NT2/D1 (cell line): ENCODE measurements around the gene PFDN4.

ENCODE experiments used
- SUZ12 ChIP-seq: IDR thresholded peaks from 2 replicates; pipeline ENCODE4 v1.6.1; 2011; ENCODE audit not compliant: insufficient read length, insufficient read depth; ENCODE audit errors: extremely low read depth
- YY1 ChIP-seq: IDR thresholded peaks from 2 replicates; pipeline ENCODE4 v1.6.1; 2011; ENCODE audit not compliant: insufficient read length, insufficient read depth
- ZNF274 ChIP-seq: IDR thresholded peaks from 2 replicates; pipeline ENCODE4 v1.6.1; 2011; ENCODE audit warnings: mild to moderate bottlenecking, low read depth, low read length

DNA sequence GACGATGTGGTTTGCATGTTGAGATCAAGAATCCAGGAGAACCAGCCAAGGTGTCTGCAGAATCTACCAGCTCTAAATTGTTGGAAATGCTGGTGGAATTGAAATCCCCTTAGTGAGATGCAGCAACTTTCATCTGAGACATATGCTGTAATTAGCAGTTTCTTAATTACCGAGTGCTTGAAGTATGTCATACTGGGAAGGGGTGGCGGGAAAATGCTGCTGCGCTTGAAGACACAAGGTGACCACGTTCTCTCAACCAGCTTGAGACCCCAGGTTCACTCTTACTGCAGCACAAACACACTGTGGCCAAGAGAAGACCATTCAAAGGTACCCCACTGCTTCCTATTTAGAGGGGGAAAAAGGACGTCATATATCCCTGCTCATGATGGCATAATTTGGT lies 59.0 kb downstream of the PFDN4 start:
- TF ChIP-seq YY1 (no peak), SUZ12 (no peak), ZNF274 (no peak)
